ENCODE data around the gene FBXO40. TPM values are rescaled to one million over a fixed set of nuclear protein-coding genes. Genes with fewer than 3 reads are reported as not detected.

The FBXO40 gene
- total RNA-seq, 1 experiment from 2014 or later: not detected

GRCh38 chr3:121629601-121630000 is 36.4 kb downstream of the FBXO40 start:
- Histone ChIP-seq H3K4me3 (no peak overlapping the region), H3K9me3 (ENCODE audit: insufficient read depth, low read depth) (no peaks in the 10 kb centered on the region), H3K9me2 (ENCODE audit: insufficient read depth) (0 out of 2 replicates have a peak, but pooled peaks cover 5% of the 10 kb centered on the region), H4K20me1 (ENCODE audit: insufficient read depth) (no peaks in the 10 kb centered on the region), H3K79me2 (ENCODE audit: low read depth) (no peaks in the 10 kb centered on the region), H3K4me1 (replicated peaks; ENCODE audit: insufficient read depth) (no peaks in the 10 kb centered on the region), H3K27ac (no peak overlapping the region), H3K36me3 (ENCODE audit: low read depth) (no peaks in the 10 kb centered on the region), H3K27me3 (ENCODE audit: insufficient read depth, low read depth) (no peaks in the 10 kb centered on the region), H2AFZ (no peak overlapping the region), H3F3A (ENCODE audit: insufficient read depth, low read depth) (no peaks in the 10 kb centered on the region), H3K4me2 (no peak overlapping the region)
- intact Hi-C loops (cut with micrococcal nuclease; ENCODE audit: unreplicated experiment): no loop called here
- no TSS peak for BruUV-seq (replicated peaks)
- no peak for DNase-seq
- TF ChIP-seq EZH2 (IDR thresholded peaks at IDR 0.05; ENCODE audit: low read depth): no peak
- no peak for TF ChIP-seq CTCF (conservative IDR thresholded peaks at IDR 0.05)
- CTCF ChIA-PET: no interaction called here
- POLR2A ChIA-PET (ENCODE audit: unreplicated experiment): no interaction called here

GRCh38 chr3:121630355-121630754 is 37.2 kb downstream of the FBXO40 start:
- H3K4me2 ChIP-seq: no peak overlapping the region
- ChIA-PET POLR2A (ENCODE audit: unreplicated experiment) (interaction anchor here (0.5 to 0.9 kb wide), 2 partner anchors 10 to 56 kb away, joined by 3 to 9 read pairs; no protein-coding TSS in a partner anchor), CTCF (no interaction called here)
- H3K79me2 ChIP-seq (ENCODE audit: low read depth): no peaks in the 10 kb centered on the region
- no peak for DNase-seq
- H3K27ac ChIP-seq: no peak overlapping the region
- H3F3A ChIP-seq (ENCODE audit: insufficient read depth, low read depth): no peaks in the 10 kb centered on the region
- H3K4me3 ChIP-seq: no peak overlapping the region
- TF ChIP-seq CTCF (conservative IDR thresholded peaks at IDR 0.05) (no peak), EZH2 (IDR thresholded peaks at IDR 0.05; ENCODE audit: low read depth) (no peak)
- H4K20me1 ChIP-seq (ENCODE audit: insufficient read depth): no peaks in the 10 kb centered on the region
- no peak overlapping the region for H2AFZ ChIP-seq
- no peaks in the 10 kb centered on the region for H3K4me1 ChIP-seq (replicated peaks; ENCODE audit: insufficient read depth)
- 0 out of 2 replicates have a peak, but pooled peaks cover 5% of the 10 kb centered on the region for H3K9me2 ChIP-seq (ENCODE audit: insufficient read depth)
- intact Hi-C loops (cut with micrococcal nuclease; ENCODE audit: unreplicated experiment): no loop called here
- BruUV-seq (replicated peaks): no TSS peak
- H3K9me3 ChIP-seq (ENCODE audit: insufficient read depth, low read depth): no peaks in the 10 kb centered on the region
- H3K27me3 ChIP-seq (ENCODE audit: insufficient read depth, low read depth): no peaks in the 10 kb centered on the region
- H3K36me3 ChIP-seq (ENCODE audit: low read depth): no peaks in the 10 kb centered on the region

- no peaks in the 10 kb centered on the region for H3K27me3 ChIP-seq (ENCODE audit: insufficient read depth, low read depth)
- intact Hi-C loops (cut with micrococcal nuclease; ENCODE audit: unreplicated experiment): no loop called here
- no TSS peak for BruUV-seq (replicated peaks)
- no peak overlapping the region for H3K27ac ChIP-seq
- no peak overlapping the region for H3K4me2 ChIP-seq
- H3F3A ChIP-seq (ENCODE audit: insufficient read depth, low read depth): no peaks in the 10 kb centered on the region
- no peak overlapping the region for H3K4me3 ChIP-seq
- H3K4me1 ChIP-seq (replicated peaks; ENCODE audit: insufficient read depth): no peaks in the 10 kb centered on the region
- no peak for DNase-seq
- TF ChIP-seq CTCF (conservative IDR thresholded peaks at IDR 0.05) (no peak), EZH2 (IDR thresholded peaks at IDR 0.05; ENCODE audit: low read depth) (no peak)
- H3K9me2 ChIP-seq (ENCODE audit: insufficient read depth): no peaks in the 10 kb centered on the region
- H2AFZ ChIP-seq: no peak overlapping the region
- no peaks in the 10 kb centered on the region for H3K36me3 ChIP-seq (ENCODE audit: low read depth)
- no peaks in the 10 kb centered on the region for H3K9me3 ChIP-seq (ENCODE audit: insufficient read depth, low read depth)
- ChIA-PET POLR2A (ENCODE audit: unreplicated experiment) (no interaction called here), CTCF (no interaction called here)
- H4K20me1 ChIP-seq (ENCODE audit: insufficient read depth): no peaks in the 10 kb centered on the region
- H3K79me2 ChIP-seq (ENCODE audit: low read depth): no peaks in the 10 kb centered on the region
These were observed 44.7 kb downstream of the FBXO40 start for GRCh38 chr3:121637922-121638321.
